HG03342 (cell line): ENCODE data around the gene UBXN7.
A peak's percentile ranks its signal among the peaks of the same experiment; 100 is the strongest.
"Not testable (repeated sequence)": the region's sequence is repeated elsewhere in the genome, so short reads cannot be mapped to it uniquely, and the experiment has no call there.

Source experiments
- ATAC-seq: cut with Tn5 transposase; IDR thresholded peaks from one replicate; pipeline ENCODE4 v1.9.1; 2021; ENCODE audit warnings: mild to moderate bottlenecking, moderate library complexity; ENCODE audit not compliant: unreplicated experiment

The UBXN7 gene

GRCh38 chr3:196320137-196320536 lies 112.1 kb downstream of the UBXN7 start:
- no peak for ATAC-seq

- ATAC-seq, result peak; percentile 87
Measured at GRCh38 chr3:196317687-196318467, 114.3 kb downstream of the UBXN7 start, which contains the start of gene DYNLT2B. Gene DYNLT2B (minus strand): TSS chr3:196318240. CDS start chr3:196318152, 88 bp downstream.

- ATAC-seq, result not testable (repeated sequence)
Measured at GRCh38 chr3:196316799-196317686, 115.2 kb downstream of the UBXN7 start.

- ATAC-seq, result no peak
Measured at GRCh38 chr3:196315821-196316220, 116.4 kb downstream of the UBXN7 start.

- no peak for ATAC-seq
Measured at GRCh38 chr3:196314597-196314996, 117.6 kb downstream of the UBXN7 start.

GRCh38 chr3:196314086-196314485 lies 118.1 kb downstream of the UBXN7 start:
- ATAC-seq, result not testable (repeated sequence)

GRCh38 chr3:196302960-196303359 lies 129.3 kb downstream of the UBXN7 start:
- ATAC-seq, result not testable (repeated sequence)

- ATAC-seq, result not testable (repeated sequence)
Measured at GRCh38 chr3:196302551-196302950, 129.7 kb downstream of the UBXN7 start.

GRCh38 chr3:196298521-196298920 lies 133.7 kb downstream of the UBXN7 start:
- no peak for ATAC-seq
